GM12865 (cell line): ENCODE data around the gene G3BP2.
A peak's percentile ranks its signal among the peaks of the same experiment; 100 is the strongest.

Experiments
- DNase-seq: peaks from one replicate; pipeline ENCODE4 v3.0.0; 2010; ENCODE audit warnings: low read depth
- H3K4me3 ChIP-seq: 2 replicates; pipeline ENCODE4 v1.5.1; 2011; ENCODE audit warnings: mild to moderate bottlenecking, low read depth, low read length, control low read depth
- CTCF ChIP-seq: IDR thresholded peaks from 2 replicates; pipeline ENCODE4 v1.5.1; 2011; ENCODE audit warnings: low read length, control low read depth, low read depth, inconsistent platforms; ENCODE audit not compliant: insufficient read depth; ENCODE audit errors: missing control alignments

G3BP2 gene

GRCh38 chr4:75658876-75659275, 14.3 kb downstream of the G3BP2 start:
- no peak for DNase-seq
- TF ChIP-seq CTCF = no peak

GRCh38 chr4:75655562-75655961, 17.6 kb downstream of the G3BP2 start:
- no peak for DNase-seq

More at GRCh38 chr4:75658876-75659275, 14.3 kb downstream of the G3BP2 start:
- H3K4me3 ChIP-seq = no peak overlapping the region

GRCh38 chr4:75654905-75655304, 18.3 kb downstream of the G3BP2 start:
- no peak for DNase-seq
- no peak for TF ChIP-seq CTCF
- H3K4me3 ChIP-seq = no peak overlapping the region

More at GRCh38 chr4:75655562-75655961, 17.6 kb downstream of the G3BP2 start:
- no peak for TF ChIP-seq CTCF
- no peak overlapping the region for H3K4me3 ChIP-seq

GRCh38 chr4:75653845-75654503, 19.2 kb downstream of the G3BP2 start:
- peak; percentile 10 for TF ChIP-seq CTCF
- DNase-seq = no peak
- no peak overlapping the region for H3K4me3 ChIP-seq

- no peak overlapping the region for H3K4me3 ChIP-seq
- DNase-seq = no peak
- no peak for TF ChIP-seq CTCF
Measured at GRCh38 chr4:75644095-75644494, 29.1 kb downstream of the G3BP2 start.

- DNase-seq = no peak
- H3K4me3 ChIP-seq = no peak overlapping the region
- TF ChIP-seq CTCF = no peak
Measured at GRCh38 chr4:75643651-75644050, 29.6 kb downstream of the G3BP2 start.

- no peak for DNase-seq
- no peak overlapping the region for H3K4me3 ChIP-seq
- no peak for TF ChIP-seq CTCF
Measured at GRCh38 chr4:75639124-75639695, 34.0 kb downstream of the G3BP2 start.
